CD4-positive, alpha-beta T cell treated with Interleukin-1 beta for 1 hour (primary cell): Measurements from ENCODE around the gene DRD5.

Experiments used
- DNase-seq, 2 donors: peaks; one replicate each; pipeline ENCODE4 v3.0.0-alpha.2; 2020 to 2022

DRD5 gene

DNA sequence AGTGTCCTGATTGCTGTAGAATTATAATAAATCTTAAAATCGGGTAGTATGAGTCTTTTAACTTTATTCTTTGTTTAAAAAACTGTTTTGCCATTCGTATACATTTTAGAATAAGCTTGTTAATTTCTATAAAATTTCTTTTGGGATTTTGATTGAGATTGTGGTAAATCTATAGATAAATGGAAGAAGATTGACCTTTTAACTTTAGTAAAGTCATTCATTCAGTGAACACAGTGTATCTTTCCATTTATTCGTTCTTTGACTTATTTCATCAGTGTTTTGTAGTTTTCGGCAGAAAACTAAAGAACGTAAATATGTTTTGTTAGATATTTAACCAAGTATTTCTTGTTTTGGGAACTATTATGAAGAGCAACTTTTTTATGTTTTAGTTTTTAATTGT is 38.9 kb downstream of the DRD5 start:
- DNase-seq = no peak

DNA sequence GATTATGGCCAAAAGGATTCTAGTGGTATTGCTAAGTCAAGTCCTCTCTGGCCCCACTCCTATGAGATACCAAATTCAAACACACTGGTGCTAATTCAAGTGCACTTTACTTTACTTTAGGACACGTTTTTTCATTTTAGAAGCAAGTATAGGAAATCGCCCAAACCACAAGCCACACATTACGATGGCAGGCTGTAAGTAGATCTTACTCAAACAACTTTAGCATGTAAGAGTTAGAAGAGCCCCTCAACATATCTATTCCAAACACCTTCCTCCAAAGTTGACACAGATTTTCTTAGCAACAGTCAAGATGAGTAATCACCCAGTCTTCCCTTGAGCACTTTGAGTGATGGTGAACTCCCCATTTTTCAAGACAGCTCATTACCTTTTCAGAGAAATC is 43.6 kb downstream of the DRD5 start:
- no peak for DNase-seq

DNA sequence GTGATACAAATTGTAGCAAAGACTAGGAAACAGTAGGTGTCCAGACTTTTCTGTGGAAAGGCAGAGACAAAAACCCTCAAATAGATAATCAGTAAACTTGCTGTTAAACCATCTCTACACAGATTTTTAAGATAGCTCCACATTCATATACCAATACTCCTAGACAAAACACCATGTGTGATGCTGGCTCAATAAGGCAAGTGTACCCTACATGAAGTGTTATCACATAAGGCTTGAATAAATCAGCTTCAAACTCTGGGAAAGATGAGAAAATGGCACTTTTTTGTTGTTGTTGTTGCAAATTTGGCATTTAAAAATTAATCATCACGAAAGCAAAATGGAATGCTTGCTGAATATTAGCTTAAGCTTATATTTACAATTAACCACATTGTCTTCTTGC is 45.1 kb downstream of the DRD5 start:
- DNase-seq = no peak

DNA sequence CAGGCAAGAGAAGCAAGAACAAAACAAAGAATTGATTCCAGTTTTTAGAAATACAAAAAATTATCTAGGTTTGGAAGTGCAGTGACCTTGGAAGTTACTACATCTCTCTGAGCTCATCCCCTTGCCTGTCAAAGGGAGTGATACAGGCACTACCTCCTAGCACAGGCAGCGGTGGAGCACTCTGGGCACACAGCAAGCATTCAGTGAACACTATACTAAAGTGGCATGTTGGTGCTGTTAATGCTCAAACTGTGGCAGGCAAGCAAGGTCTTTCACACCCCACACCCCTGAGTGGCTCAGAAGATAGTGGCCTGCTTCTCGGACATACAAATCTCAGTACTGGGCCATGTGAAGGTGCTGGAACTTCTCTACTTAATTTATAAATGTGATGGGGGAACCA is 51.2 kb downstream of the DRD5 start:
- DNase-seq = no peak

DNA sequence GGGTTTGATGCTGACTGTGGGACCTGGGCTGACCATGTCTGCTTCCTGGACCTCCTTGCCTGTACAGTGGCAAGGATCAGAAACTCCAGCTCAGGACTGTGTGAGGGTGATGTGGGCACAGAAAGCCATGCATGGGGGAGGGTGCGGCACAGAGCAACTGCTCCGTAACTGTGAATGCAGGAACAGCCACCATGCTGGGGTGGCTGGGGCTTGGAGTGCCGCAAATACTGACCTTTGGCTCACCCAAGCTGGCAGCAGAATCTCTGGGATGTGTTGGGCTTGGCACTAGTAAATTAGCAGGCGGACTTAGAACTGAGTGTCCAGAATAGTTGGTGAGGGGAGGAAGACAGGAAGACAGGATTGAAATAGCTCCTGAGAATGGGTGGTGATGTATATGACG is 52.0 kb downstream of the DRD5 start:
- DNase-seq = no peak
